Glutamatergic neuron (in vitro differentiated cells): Measurements from ENCODE around the gene CDK14. TPM values are rescaled to one million over a fixed set of nuclear protein-coding genes. Genes with fewer than 3 reads are reported as not detected.
"Not testable (repeated sequence)": the region's sequence is repeated elsewhere in the genome, so short reads cannot be mapped to it uniquely, and the experiment has no call there.

ENCODE experiments used
- DNase-seq: peaks from one replicate; pipeline ENCODE4 v3.0.0; 2022
- H3K27ac Mint-ChIP-seq: one replicate; pipeline ENCODE4 v1.8.0; 2020; ENCODE audit warnings: mild to moderate bottlenecking, mixed read lengths, inconsistent platforms; ENCODE audit not compliant: unreplicated experiment
- H3K27me3 Mint-ChIP-seq: one replicate; pipeline ENCODE4 v1.8.0; 2020; ENCODE audit warnings: mild to moderate bottlenecking, moderate library complexity, mixed read lengths, inconsistent platforms; ENCODE audit not compliant: unreplicated experiment
- H3K36me3 Mint-ChIP-seq: one replicate; pipeline ENCODE4 v1.8.0; 2020; ENCODE audit warnings: mild to moderate bottlenecking, mixed read lengths, inconsistent platforms; ENCODE audit not compliant: unreplicated experiment
- H3K4me1 Mint-ChIP-seq: one replicate; pipeline ENCODE4 v1.8.0; 2020; ENCODE audit warnings: mild to moderate bottlenecking, low read depth, mixed read lengths, inconsistent platforms; ENCODE audit not compliant: unreplicated experiment
- H3K4me3 Mint-ChIP-seq: one replicate; pipeline ENCODE4 v1.8.0; 2020; ENCODE audit warnings: mild to moderate bottlenecking, mixed read lengths, inconsistent platforms; ENCODE audit not compliant: unreplicated experiment
- H3K9me3 Mint-ChIP-seq: one replicate; pipeline ENCODE4 v1.8.0; 2020; ENCODE audit warnings: mild to moderate bottlenecking, moderate library complexity, mixed read lengths, inconsistent platforms; ENCODE audit not compliant: unreplicated experiment
- total RNA-seq: library from RNA; stranded (reverse); fragmentation: NEBNext Ultra II Directional; extraction: Animal tissue kit (Norgen Biotek cat#: 25700); gene quantifications from one replicate; pipeline ENCODE4 v1.2.1, GENCODE V29; 2021; ENCODE audit not compliant: unreplicated experiment
- TF ChIP-seq, protein P1 (sequence below): fragments of 200-600 bp; sonication (generic); IDR thresholded peaks from one replicate; pipeline ENCODE4 v1.5.0; 2021; ENCODE audit not compliant: partially characterized antibody, unreplicated experiment

Gene CDK14
- total RNA-seq, 1 donor from 2014 or later = 96.5 TPM

DNA sequence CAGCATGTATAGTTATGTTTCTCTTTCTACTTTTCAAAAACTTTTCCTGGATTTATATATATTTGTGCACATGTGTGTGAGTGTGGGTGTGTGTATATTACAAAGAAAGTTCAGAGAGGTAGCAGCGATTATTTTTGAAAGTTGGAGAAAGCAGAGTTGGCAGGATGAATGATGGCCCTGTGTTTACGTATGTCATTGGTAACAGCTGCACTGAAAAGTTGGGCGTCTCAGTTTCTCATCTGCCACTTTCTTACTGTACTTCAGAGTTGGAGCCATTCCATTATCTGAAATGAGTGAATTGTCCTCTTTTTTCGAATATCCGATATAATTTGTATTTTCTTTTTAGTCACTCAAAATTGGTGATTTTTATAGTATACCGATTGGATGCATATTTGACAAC lies 172.2 kb downstream of the CDK14 start:
- no peak for DNase-seq
- Mint-ChIP-seq H3K4me1 (peaks cover 10% of the 10 kb centered on the region), H3K4me3 (no peak overlapping the region), H3K9me3 (peaks cover 6% of the 10 kb centered on the region), H3K36me3 (peaks cover 12% of the 10 kb centered on the region), H3K27me3 (peaks cover 8% of the 10 kb centered on the region), H3K27ac (no peak overlapping the region)
- TF ChIP-seq, protein P1, sequence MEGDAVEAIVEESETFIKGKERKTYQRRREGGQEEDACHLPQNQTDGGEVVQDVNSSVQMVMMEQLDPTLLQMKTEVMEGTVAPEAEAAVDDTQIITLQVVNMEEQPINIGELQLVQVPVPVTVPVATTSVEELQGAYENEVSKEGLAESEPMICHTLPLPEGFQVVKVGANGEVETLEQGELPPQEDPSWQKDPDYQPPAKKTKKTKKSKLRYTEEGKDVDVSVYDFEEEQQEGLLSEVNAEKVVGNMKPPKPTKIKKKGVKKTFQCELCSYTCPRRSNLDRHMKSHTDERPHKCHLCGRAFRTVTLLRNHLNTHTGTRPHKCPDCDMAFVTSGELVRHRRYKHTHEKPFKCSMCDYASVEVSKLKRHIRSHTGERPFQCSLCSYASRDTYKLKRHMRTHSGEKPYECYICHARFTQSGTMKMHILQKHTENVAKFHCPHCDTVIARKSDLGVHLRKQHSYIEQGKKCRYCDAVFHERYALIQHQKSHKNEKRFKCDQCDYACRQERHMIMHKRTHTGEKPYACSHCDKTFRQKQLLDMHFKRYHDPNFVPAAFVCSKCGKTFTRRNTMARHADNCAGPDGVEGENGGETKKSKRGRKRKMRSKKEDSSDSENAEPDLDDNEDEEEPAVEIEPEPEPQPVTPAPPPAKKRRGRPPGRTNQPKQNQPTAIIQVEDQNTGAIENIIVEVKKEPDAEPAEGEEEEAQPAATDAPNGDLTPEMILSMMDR = no peak

DNA sequence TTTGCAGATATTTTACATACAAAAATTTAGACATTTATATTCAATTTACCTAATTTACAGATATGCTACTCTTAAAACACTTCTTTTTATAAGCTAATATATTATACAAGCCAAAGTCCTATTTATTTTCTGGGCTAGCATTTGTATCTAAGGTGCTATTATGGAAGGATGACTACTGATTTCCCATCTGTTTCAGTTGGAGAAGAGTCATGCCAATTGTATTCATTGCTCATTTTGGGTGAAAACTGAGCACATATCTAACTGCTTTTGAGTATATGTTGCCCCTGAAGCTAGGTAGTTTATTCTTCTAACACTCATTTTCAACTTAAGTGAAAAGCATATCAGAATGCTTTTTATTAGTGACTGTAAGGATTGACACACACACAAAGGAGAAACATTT lies 172.9 kb downstream of the CDK14 start:
- no peak overlapping the region for H3K4me3 Mint-ChIP-seq
- no peak overlapping the region for H3K27ac Mint-ChIP-seq
- DNase-seq = no peak
- H3K9me3 Mint-ChIP-seq = peaks cover 6% of the 10 kb centered on the region
- peaks cover 12% of the 10 kb centered on the region for H3K36me3 Mint-ChIP-seq
- TF ChIP-seq, protein P1 = no peak
- peaks cover 8% of the 10 kb centered on the region for H3K27me3 Mint-ChIP-seq
- H3K4me1 Mint-ChIP-seq = peaks cover 10% of the 10 kb centered on the region

DNA sequence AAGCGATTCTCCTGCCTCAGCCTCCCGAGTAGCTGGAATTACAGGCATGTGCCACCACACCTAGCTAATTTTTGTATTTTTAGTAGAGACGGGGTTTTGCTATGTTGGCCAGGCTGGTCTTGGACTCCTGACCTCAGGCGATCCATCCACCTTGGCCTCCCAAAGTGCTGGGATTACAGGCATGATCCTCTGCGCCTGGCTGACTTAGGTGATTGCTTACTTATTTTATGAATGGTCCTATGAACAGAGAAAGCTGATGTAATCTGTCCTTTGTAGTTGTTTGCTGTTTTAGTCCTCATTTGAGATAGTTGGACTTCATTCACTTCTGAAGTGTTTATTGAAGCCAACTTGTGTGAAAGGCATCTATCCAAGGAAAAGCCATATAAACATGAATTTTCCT lies 173.4 kb downstream of the CDK14 start:
- not testable (repeated sequence) for H3K27me3 Mint-ChIP-seq

DNA sequence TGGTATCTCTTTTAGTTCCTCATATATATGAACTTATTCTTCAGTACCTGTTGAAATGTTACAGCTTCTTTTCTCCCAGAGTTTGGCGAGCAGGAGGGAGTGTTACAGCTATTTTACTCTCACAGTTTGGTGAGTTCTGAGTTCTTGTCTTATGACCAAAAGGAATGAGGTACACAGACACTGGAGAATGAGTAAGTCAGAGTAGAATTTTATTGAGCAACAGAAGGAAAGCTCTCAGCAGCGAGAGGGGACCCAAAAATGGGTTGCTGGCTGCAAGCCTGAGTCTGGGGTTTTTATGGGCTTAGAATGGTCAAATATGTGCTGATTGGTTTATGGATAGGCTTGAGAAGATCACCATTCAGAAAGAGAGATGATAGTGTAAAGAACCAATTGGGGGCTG lies 175.2 kb downstream of the CDK14 start:
- peaks cover 12% of the 10 kb centered on the region for H3K36me3 Mint-ChIP-seq
- H3K27me3 Mint-ChIP-seq = peaks cover 8% of the 10 kb centered on the region
- peaks cover 3% of the 10 kb centered on the region for H3K4me1 Mint-ChIP-seq
- no peak overlapping the region for H3K27ac Mint-ChIP-seq
- H3K4me3 Mint-ChIP-seq = peak overlapping the region; percentile 8
- DNase-seq = no peak
- TF ChIP-seq, protein P1 = no peak
- H3K9me3 Mint-ChIP-seq = peaks cover 6% of the 10 kb centered on the region

More for the DNA sequence above, 173.4 kb downstream of the CDK14 start:
- not testable (repeated sequence) for H3K4me3 Mint-ChIP-seq, H3K4me1 Mint-ChIP-seq, DNase-seq, H3K27ac Mint-ChIP-seq, H3K9me3 Mint-ChIP-seq
- peaks cover 12% of the 10 kb centered on the region for H3K36me3 Mint-ChIP-seq

DNA sequence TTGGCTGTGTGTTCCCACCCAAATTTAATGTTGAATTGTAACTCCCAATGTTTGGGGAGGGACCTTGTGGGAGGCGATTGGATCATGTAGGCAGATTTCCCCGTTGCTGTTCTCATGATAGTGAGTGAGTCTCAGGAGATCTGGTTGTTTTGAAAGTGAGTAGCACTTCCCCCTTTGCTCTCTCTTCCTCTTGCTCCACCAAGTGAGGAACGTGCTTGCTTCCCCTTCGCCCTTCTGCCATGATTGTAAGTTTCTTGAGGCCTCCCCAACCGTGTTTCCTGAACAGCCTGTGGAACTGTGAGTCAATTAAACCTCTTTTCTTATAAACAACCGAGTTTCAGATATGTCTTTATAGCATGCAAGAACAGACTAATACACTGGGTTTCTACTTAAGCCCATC lies 176.3 kb downstream of the CDK14 start:
- TF ChIP-seq, protein P1 = no peak
- DNase-seq = no peak
- Mint-ChIP-seq H3K4me3 (no peak overlapping the region), H3K4me1 (peaks cover 3% of the 10 kb centered on the region), H3K27ac (no peak overlapping the region), H3K36me3 (peaks cover 12% of the 10 kb centered on the region), H3K9me3 (peaks cover 2% of the 10 kb centered on the region), H3K27me3 (peaks cover 8% of the 10 kb centered on the region)
